GM12801 (cell line): ENCODE measurements around the gene PURB.

Source experiments
- CTCF ChIP-seq: IDR thresholded peaks from one replicate; pipeline ENCODE4 v1.5.1; 2011; ENCODE audit warnings: control low read depth; ENCODE audit not compliant: insufficient read length; ENCODE audit errors: extremely low read depth

The PURB gene

GRCh38 chr7:44899443-44899842 lies 14.1 kb upstream of the PURB start:
- no peak for TF ChIP-seq CTCF

GRCh38 chr7:44898039-44898438 lies 12.7 kb upstream of the PURB start:
- TF ChIP-seq CTCF: no peak

GRCh38 chr7:44897309-44897708 lies 12.0 kb upstream of the PURB start:
- TF ChIP-seq CTCF: no peak

GRCh38 chr7:44894888-44895580 lies 9.7 kb upstream of the PURB start:
- TF ChIP-seq CTCF: no peak

- no peak for TF ChIP-seq CTCF
Observed at GRCh38 chr7:44893710-44894234, 8.4 kb upstream of the PURB start.

GRCh38 chr7:44891791-44892190 lies 6.5 kb upstream of the PURB start:
- no peak for TF ChIP-seq CTCF

- TF ChIP-seq CTCF: no peak
Observed at GRCh38 chr7:44891372-44891771, 6.0 kb upstream of the PURB start.
